Mucosa of stomach (tissue), 1 donor: ENCODE results near the gene ANKRD44.

ENCODE experiments used
- H3K27me3 ChIP-seq: one replicate; pipeline ENCODE4 v1.7.0; 2013; ENCODE audit warnings: mild to moderate bottlenecking, low read length; ENCODE audit not compliant: control insufficient read depth, insufficient read depth
- H3K36me3 ChIP-seq: one replicate; pipeline ENCODE4 v1.7.0; 2013; ENCODE audit warnings: low read length; ENCODE audit not compliant: control insufficient read depth, insufficient read depth
- H3K4me1 ChIP-seq: one replicate; pipeline ENCODE4 v1.7.0; 2013; ENCODE audit warnings: mild to moderate bottlenecking, low read length; ENCODE audit not compliant: control insufficient read depth, insufficient read depth
- H3K4me3 ChIP-seq: one replicate; pipeline ENCODE4 v1.7.0; 2013; ENCODE audit warnings: low read length
- H3K9ac ChIP-seq: one replicate; pipeline ENCODE4 v1.7.0; 2013; ENCODE audit warnings: mild to moderate bottlenecking, low read length, moderate library complexity
- H3K9me3 ChIP-seq: one replicate; pipeline ENCODE4 v1.7.0; 2013; ENCODE audit warnings: mild to moderate bottlenecking, low read length, moderate library complexity; ENCODE audit not compliant: control insufficient read depth
- donor health status: Pancreatic carcinoma.

Gene ANKRD44

GRCh38 chr2:197339496-197340220 is 29.1 kb upstream of the ANKRD44 start:
- Histone ChIP-seq H3K36me3 (no peaks in the 10 kb centered on the region), H3K9me3 (no peaks in the 10 kb centered on the region), H3K4me1 (no peaks in the 10 kb centered on the region), H3K27me3 (no peaks in the 10 kb centered on the region), H3K4me3 (no peak overlapping the region), H3K9ac (no peak overlapping the region)

- Histone ChIP-seq H3K4me1 (no peaks in the 10 kb centered on the region), H3K27me3 (no peaks in the 10 kb centered on the region), H3K9ac (no peak overlapping the region), H3K36me3 (no peaks in the 10 kb centered on the region), H3K9me3 (no peaks in the 10 kb centered on the region), H3K4me3 (no peak overlapping the region)
These were observed 28.4 kb upstream of the ANKRD44 start for GRCh38 chr2:197339016-197339415.

- no peak overlapping the region for H3K9ac ChIP-seq
- no peaks in the 10 kb centered on the region for H3K9me3 ChIP-seq
- H3K36me3 ChIP-seq, result no peaks in the 10 kb centered on the region
- no peaks in the 10 kb centered on the region for H3K4me1 ChIP-seq
- no peaks in the 10 kb centered on the region for H3K27me3 ChIP-seq
- no peak overlapping the region for H3K4me3 ChIP-seq
These were observed 22.1 kb upstream of the ANKRD44 start for GRCh38 chr2:197332641-197333040.

GRCh38 chr2:197328461-197328860 is 17.9 kb upstream of the ANKRD44 start:
- H3K36me3 ChIP-seq, result no peaks in the 10 kb centered on the region
- H3K9me3 ChIP-seq, result no peaks in the 10 kb centered on the region
- no peak overlapping the region for H3K9ac ChIP-seq
- no peak overlapping the region for H3K4me3 ChIP-seq
- H3K4me1 ChIP-seq, result no peaks in the 10 kb centered on the region
- no peaks in the 10 kb centered on the region for H3K27me3 ChIP-seq

- Histone ChIP-seq H3K36me3 (no peaks in the 10 kb centered on the region), H3K9me3 (no peaks in the 10 kb centered on the region)
These were observed 17.0 kb upstream of the ANKRD44 start for GRCh38 chr2:197327472-197328098.

GRCh38 chr2:197327073-197327471 is 16.5 kb upstream of the ANKRD44 start:
- H3K27me3 ChIP-seq, result no peaks in the 10 kb centered on the region
- H3K4me3 ChIP-seq, result no peak overlapping the region
- no peaks in the 10 kb centered on the region for H3K36me3 ChIP-seq
- H3K9me3 ChIP-seq, result no peaks in the 10 kb centered on the region
- no peaks in the 10 kb centered on the region for H3K4me1 ChIP-seq
- H3K9ac ChIP-seq, result no peak overlapping the region

More at GRCh38 chr2:197327472-197328098, 17.0 kb upstream of the ANKRD44 start:
- no peak overlapping the region for H3K9ac ChIP-seq
- H3K27me3 ChIP-seq, result no peaks in the 10 kb centered on the region
- no peak overlapping the region for H3K4me3 ChIP-seq
- H3K4me1 ChIP-seq, result no peaks in the 10 kb centered on the region

GRCh38 chr2:197324801-197325200 is 14.2 kb upstream of the ANKRD44 start:
- Histone ChIP-seq H3K9me3 (no peaks in the 10 kb centered on the region), H3K4me3 (no peak overlapping the region), H3K9ac (no peak overlapping the region), H3K27me3 (no peaks in the 10 kb centered on the region), H3K36me3 (no peaks in the 10 kb centered on the region), H3K4me1 (no peaks in the 10 kb centered on the region)

GRCh38 chr2:197322724-197323720 is 12.4 kb upstream of the ANKRD44 start:
- Histone ChIP-seq H3K4me3 (no peak overlapping the region), H3K27me3 (no peaks in the 10 kb centered on the region), H3K9me3 (no peaks in the 10 kb centered on the region), H3K9ac (no peak overlapping the region), H3K36me3 (no peaks in the 10 kb centered on the region), H3K4me1 (no peaks in the 10 kb centered on the region)

GRCh38 chr2:197322143-197322542 is 11.6 kb upstream of the ANKRD44 start:
- no peak overlapping the region for H3K4me3 ChIP-seq
- no peak overlapping the region for H3K9ac ChIP-seq
- H3K36me3 ChIP-seq, result no peaks in the 10 kb centered on the region
- H3K9me3 ChIP-seq, result no peaks in the 10 kb centered on the region
- no peaks in the 10 kb centered on the region for H3K4me1 ChIP-seq
- H3K27me3 ChIP-seq, result no peaks in the 10 kb centered on the region

GRCh38 chr2:197315371-197315770 is 4.8 kb upstream of the ANKRD44 start:
- H3K36me3 ChIP-seq, result no peaks in the 10 kb centered on the region
- H3K4me3 ChIP-seq, result no peak overlapping the region
- no peaks in the 10 kb centered on the region for H3K9me3 ChIP-seq
- H3K4me1 ChIP-seq, result peaks cover 6% of the 10 kb centered on the region
- no peak overlapping the region for H3K9ac ChIP-seq
- H3K27me3 ChIP-seq, result no peaks in the 10 kb centered on the region

GRCh38 chr2:197312186-197312585 is 1.6 kb upstream of the ANKRD44 start:
- Histone ChIP-seq H3K9me3 (no peaks in the 10 kb centered on the region), H3K4me3 (no peak overlapping the region), H3K4me1 (peaks cover 6% of the 10 kb centered on the region), H3K36me3 (no peaks in the 10 kb centered on the region), H3K9ac (no peak overlapping the region), H3K27me3 (no peaks in the 10 kb centered on the region)
